WERI-Rb-1 (cell line): Measurements from ENCODE around the gene TRIM63.

ENCODE experiments used
- DNase-seq: peaks from one replicate; pipeline ENCODE4 v3.0.0-alpha.2; 2020
- H3K27ac ChIP-seq: fragments of 250-450 bp; sonication (Bioruptor Pico); 2 replicates; pipeline ENCODE4 v1.5.1; 2020; ENCODE audit warnings: mild to moderate bottlenecking, moderate library complexity
- H3K27me3 ChIP-seq: fragments of 250-450 bp; sonication (Bioruptor Pico); 2 replicates; pipeline ENCODE4 v1.5.1; 2021; ENCODE audit warnings: mild to moderate bottlenecking, low read depth, moderate library complexity; ENCODE audit not compliant: insufficient read depth, severe bottlenecking
- H3K36me3 ChIP-seq: fragments of 250-450 bp; sonication (Bioruptor Pico); 2 replicates; pipeline ENCODE4 v1.5.1; 2020; ENCODE audit warnings: mild to moderate bottlenecking, moderate library complexity
- H3K4me3 ChIP-seq: 2 replicates; pipeline ENCODE4 v1.5.1; 2011; ENCODE audit warnings: low read depth, mild to moderate bottlenecking, control low read depth, low read length
- H3K9me3 ChIP-seq: fragments of 250-450 bp; sonication (Bioruptor Pico); 2 replicates; pipeline ENCODE4 v1.5.1; 2021; ENCODE audit warnings: mild to moderate bottlenecking, moderate library complexity; ENCODE audit not compliant: severe bottlenecking
- CTCF ChIP-seq: IDR thresholded peaks from 2 replicates; pipeline ENCODE4 v1.5.1; 2011; ENCODE audit warnings: low read depth, mild to moderate bottlenecking, control low read depth, inconsistent platforms, low read length

Gene TRIM63

GRCh38 chr1:26043765-26044164 lies 23.7 kb downstream of the TRIM63 start:
- Histone ChIP-seq H3K4me3 (no peak overlapping the region), H3K27me3 (no peaks in the 10 kb centered on the region), H3K36me3 (no peaks in the 10 kb centered on the region)

GRCh38 chr1:26041978-26042377 lies 25.5 kb downstream of the TRIM63 start:
- H3K27ac ChIP-seq = no peak overlapping the region
- H3K9me3 ChIP-seq = no peaks in the 10 kb centered on the region
- DNase-seq = no peak
- TF ChIP-seq CTCF = no peak
- H3K4me3 ChIP-seq = no peak overlapping the region
- H3K27me3 ChIP-seq = no peaks in the 10 kb centered on the region
- H3K36me3 ChIP-seq = no peaks in the 10 kb centered on the region

More at GRCh38 chr1:26043765-26044164, 23.7 kb downstream of the TRIM63 start:
- TF ChIP-seq CTCF = no peak
- Histone ChIP-seq H3K27ac (no peak overlapping the region), H3K9me3 (no peaks in the 10 kb centered on the region)
- DNase-seq = peak; percentile 39

- Histone ChIP-seq H3K36me3 (no peaks in the 10 kb centered on the region), H3K27ac (no peak overlapping the region), H3K9me3 (no peaks in the 10 kb centered on the region), H3K4me3 (no peak overlapping the region), H3K27me3 (no peaks in the 10 kb centered on the region)
- no peak for DNase-seq
- no peak for TF ChIP-seq CTCF
These were observed 26.0 kb downstream of the TRIM63 start for GRCh38 chr1:26041401-26041800.

GRCh38 chr1:26038904-26039303 lies 28.5 kb downstream of the TRIM63 start:
- Histone ChIP-seq H3K27ac (no peak overlapping the region), H3K4me3 (no peak overlapping the region), H3K36me3 (no peaks in the 10 kb centered on the region), H3K9me3 (no peaks in the 10 kb centered on the region), H3K27me3 (no peaks in the 10 kb centered on the region)
- DNase-seq = no peak
- no peak for TF ChIP-seq CTCF

GRCh38 chr1:26038477-26038876 lies 29.0 kb downstream of the TRIM63 start:
- Histone ChIP-seq H3K27ac (no peak overlapping the region), H3K4me3 (no peak overlapping the region), H3K9me3 (no peaks in the 10 kb centered on the region), H3K36me3 (no peaks in the 10 kb centered on the region), H3K27me3 (no peaks in the 10 kb centered on the region)
- DNase-seq = no peak
- TF ChIP-seq CTCF = no peak

GRCh38 chr1:26037904-26038303 lies 29.5 kb downstream of the TRIM63 start:
- H3K27ac ChIP-seq = no peak overlapping the region
- H3K27me3 ChIP-seq = no peaks in the 10 kb centered on the region
- no peaks in the 10 kb centered on the region for H3K36me3 ChIP-seq
- H3K9me3 ChIP-seq = no peaks in the 10 kb centered on the region
- no peak for TF ChIP-seq CTCF
- no peak overlapping the region for H3K4me3 ChIP-seq
- DNase-seq = no peak
